ENCODE results near the gene TMEM245.
A peak's percentile ranks its signal among the peaks of the same experiment; 100 is the strongest.

The TMEM245 gene

GRCh38 chr9:109046346-109046745 is 73.4 kb downstream of the TMEM245 start:
- no peak overlapping the region for H3K27ac ChIP-seq
- no peak for TF ChIP-seq CTCF (conservative IDR thresholded peaks at IDR 0.05)

- TF ChIP-seq CTCF (conservative IDR thresholded peaks at IDR 0.05) = no peak
- H3K27ac ChIP-seq = no peak overlapping the region
Observed at GRCh38 chr9:109043578-109043977, 76.2 kb downstream of the TMEM245 start.

DNA sequence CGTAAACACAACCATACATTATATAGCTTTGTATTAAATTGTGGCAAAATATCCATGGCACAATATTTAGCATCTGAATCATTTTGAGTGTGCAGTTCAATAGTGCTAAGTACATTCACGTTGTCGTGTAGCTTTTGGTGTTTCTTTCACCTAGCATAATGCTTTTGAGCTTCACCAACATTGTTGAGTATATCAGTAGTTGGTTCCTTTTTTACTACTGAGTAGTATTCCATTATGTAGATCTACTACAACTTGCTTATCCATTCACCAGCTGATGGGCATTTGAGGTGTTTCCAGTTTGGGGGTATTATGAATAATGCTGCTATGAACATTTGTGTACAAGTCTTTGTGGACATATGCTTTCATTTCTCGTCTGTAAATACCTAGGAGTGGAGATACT is 79.2 kb downstream of the TMEM245 start:
- H3K27ac ChIP-seq = no peak overlapping the region
- TF ChIP-seq CTCF (conservative IDR thresholded peaks at IDR 0.05) = no peak

DNA sequence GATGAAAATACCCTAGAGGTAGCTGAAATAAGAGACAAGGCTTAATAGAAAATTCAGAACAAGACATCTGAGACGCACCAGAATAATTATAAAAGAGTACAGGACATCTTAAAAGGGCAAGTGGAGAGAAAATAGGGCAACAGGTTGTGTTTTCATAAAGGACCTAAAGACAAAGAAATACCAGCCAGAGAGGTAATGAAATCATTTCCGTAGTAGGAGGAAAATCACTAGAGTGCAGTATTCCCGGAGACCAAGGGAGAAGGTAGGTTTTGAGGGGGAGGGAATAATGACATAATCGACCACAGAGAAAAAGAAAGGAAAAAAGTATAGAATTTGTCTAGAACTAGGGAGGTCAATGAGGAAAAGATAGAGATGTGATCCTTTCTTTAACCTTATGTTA is 80.2 kb downstream of the TMEM245 start:
- no peak overlapping the region for H3K27ac ChIP-seq
- no peak for TF ChIP-seq CTCF (conservative IDR thresholded peaks at IDR 0.05)

- H3K27ac ChIP-seq = 0 out of 2 replicates have a peak overlapping the region, but pooled peaks have one; percentile 38
- no peak for TF ChIP-seq CTCF (conservative IDR thresholded peaks at IDR 0.05)
Observed at GRCh38 chr9:109037946-109038715, 81.6 kb downstream of the TMEM245 start.

DNA sequence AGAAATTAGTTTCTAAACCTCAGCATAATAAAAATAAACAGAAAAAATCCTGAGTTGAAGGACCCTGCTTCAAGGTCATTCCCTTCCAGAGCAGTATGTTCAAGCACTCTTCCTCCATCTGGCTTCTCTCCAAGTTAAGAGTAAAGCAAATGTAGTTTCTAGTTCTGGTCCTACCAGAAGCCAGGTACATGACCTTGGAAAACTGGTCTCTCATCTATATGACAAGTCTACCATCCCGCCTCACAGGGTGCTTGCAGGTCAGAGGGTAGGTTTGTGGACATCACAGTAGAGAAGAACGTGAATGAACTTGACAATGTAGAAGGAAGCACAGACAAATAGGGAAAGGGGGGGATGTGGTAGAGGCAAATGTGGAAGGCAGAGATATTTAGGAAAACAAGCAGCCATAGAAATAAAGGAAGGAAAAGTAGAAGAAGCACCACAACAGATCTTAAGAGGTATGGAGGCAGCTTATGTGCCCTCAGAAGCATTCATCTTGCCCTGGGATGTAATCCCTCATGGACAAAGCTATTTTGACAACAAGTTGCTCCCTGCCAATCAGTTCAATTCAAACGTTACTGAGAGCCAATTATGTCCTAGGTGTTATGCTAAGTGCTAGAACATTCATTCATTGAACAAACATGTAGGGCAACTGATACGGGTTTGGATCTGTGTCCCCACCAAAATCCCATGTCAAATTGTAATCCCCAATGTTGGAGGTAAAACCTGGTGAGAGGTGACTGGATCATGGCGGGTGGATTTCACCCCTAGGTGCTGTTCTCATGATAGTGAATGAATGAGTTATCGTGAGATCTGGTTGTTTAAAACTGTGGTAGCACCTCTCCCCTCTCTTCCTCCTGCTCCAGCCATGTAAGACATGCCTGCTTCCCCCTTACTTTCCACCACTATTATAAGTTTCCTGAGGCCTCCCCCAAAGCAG is 82.7 kb downstream of the TMEM245 start:
- H3K27ac ChIP-seq = peak overlapping the region; percentile 38

More for the DNA sequence above, 82.7 kb downstream of the TMEM245 start:
- no peak for TF ChIP-seq CTCF (conservative IDR thresholded peaks at IDR 0.05)

Data from VCaP (cell line).